Transverse colon (tissue), 4 donors: ENCODE results near the gene ZNF385D.

Experiments used
- CTCF ChIP-seq, 5 experiments: fragments of 200-600 bp in 3 of 5; fragments of 450-650 bp in 2 of 5; sonication (generic) in 3 of 5; IDR thresholded peaks; 1 replicate in 2 of 5; 2 replicates in 3 of 5; pipeline ENCODE4 v1.5.1; 2016 to 2017; ENCODE audit warnings: antibody characterized with exemption in 5 of 5, inconsistent platforms in 3 of 5, mild to moderate bottlenecking in 2 of 5, moderate library complexity in 1 of 5
- POLR2A ChIP-seq: fragments of 450-650 bp; IDR thresholded peaks from one replicate; pipeline ENCODE4 v1.6.1; 2016; ENCODE audit warnings: antibody characterized with exemption, mild to moderate bottlenecking, moderate library complexity
- POLR2AphosphoS5 ChIP-seq, 3 donors: sonication (generic); formaldehyde crosslinking; IDR thresholded peaks; one replicate each; pipeline ENCODE4 v1.6.1; 2016; ENCODE audit warnings: antibody characterized with exemption in 3 of 3

- TF ChIP-seq CTCF (IDR thresholded peaks at IDR 0.05) (no peak), POLR2A (no peak), POLR2AphosphoS5 (IDR thresholded peaks at IDR 0.05) (no peak)
Observed at GRCh38 chr3:21446945-21447475, 304.0 kb downstream of the ZNF385D start.
